Measurements from ENCODE around the gene AP5M1.

GRCh38 chr14:57245941-57246340, 22.8 kb upstream of the AP5M1 start:
- no peak for TF ChIP-seq POLR2A (IDR thresholded peaks at IDR 0.05; ENCODE audit: low read depth, low read length)
- TF ChIP-seq POLR2AphosphoS5 (IDR thresholded peaks at IDR 0.05; ENCODE audit: low read depth, low read length) = no peak
- no peak for TF ChIP-seq TAF1 (IDR thresholded peaks at IDR 0.05; ENCODE audit: borderline replicate concordance, low read depth, low read length)

Data from GM12892 (cell line).